Measurements from ENCODE around the gene HOXC5. TPM values are rescaled to one million over a fixed set of nuclear protein-coding genes. Genes with fewer than 3 reads are reported as not detected.
"Not testable (repeated sequence)": the region's sequence is repeated elsewhere in the genome, so short reads cannot be mapped to it uniquely, and the experiment has no call there.

Gene HOXC5
- total RNA-seq, 6 experiments from 2014 or later: not detected

GRCh38 chr12:54081581-54082396 is 48.9 kb downstream of the HOXC5 start:
- ATAC-seq; intact Hi-C loops (cut with DNase I); H3K9me3 ChIP-seq; H3K4me1 ChIP-seq; H3K36me3 ChIP-seq; H3K27me3 ChIP-seq; H3K27ac ChIP-seq; DNase-seq; H3K4me3 ChIP-seq: not testable (repeated sequence)
- WGBS (ENCODE audit: insufficient coverage, low coverage, low lambda C conversion rate, missing lambda C conversion rate): 17% methylated on average over 12 of the region's 35 CpGs

- Histone ChIP-seq H3K27ac (no peak overlapping the region), H3K4me3 (no peak overlapping the region)
- WGBS (ENCODE audit: insufficient coverage, low coverage, low lambda C conversion rate, missing lambda C conversion rate): under 1% methylated on average over 17 of the region's 36 CpGs
Measured at GRCh38 chr12:54082397-54082892, 49.6 kb downstream of the HOXC5 start.

More at GRCh38 chr12:54082397-54082892, 49.6 kb downstream of the HOXC5 start:
- ATAC-seq (no peak), DNase-seq (peak in 1 of 3 donors; percentile 24)
- TF ChIP-seq POLR2A (IDR thresholded peaks at IDR 0.05): no peak
- no peak for TF ChIP-seq CTCF (IDR thresholded peaks at IDR 0.05)
- Histone ChIP-seq H3K9me3 (no peaks in the 10 kb centered on the region), H3K27me3 (no peaks in the 10 kb centered on the region), H3K4me1 (no peaks in the 10 kb centered on the region), H3K36me3 (no peaks in the 10 kb centered on the region)
- intact Hi-C loops (cut with DNase I): no loop called here

MicroRNAs encoded within 50 kb of the gene (microRNA counts, 767-probe panel; counts per million panel counts)
- microRNA hsa-miR-196a-5p (237 counts per million), microRNA hsa-miR-615-3p (237 counts per million), microRNA hsa-miR-615-5p (237 counts per million)

Small RNA genes lying within 50 kb of the gene (microRNA-seq; reads per million reads assigned to microRNA genes)
- gene MIR196A2 (0.64 to 2.9 reads per million in 2 donors), gene MIR615 (0.29 to 1.9 reads per million in 2 donors)

Small RNA genes lying within 50 kb of the gene (small RNA-seq; reads per million reads assigned to genes)
- 0 reads per million in 2 experiments for gene HOXC5
- gene MIR196A2: 0 to 0.26 reads per million in 2 experiments
- 0 reads per million in 2 experiments for gene MIR615

Other genes starting within 250 kb of the HOXC5 start
- not detected for gene HOXC13, start 94.2 kb upstream of the HOXC5 start, total RNA-seq
- gene HOXC12, start 78.1 kb upstream of the HOXC5 start, total RNA-seq: not detected
- gene HOXC11, start 59.9 kb upstream of the HOXC5 start, total RNA-seq: not detected
- not detected for gene HOTAIR, start 58.1 kb upstream of the HOXC5 start, total RNA-seq
- not detected for gene HOXC10, start 47.9 kb upstream of the HOXC5 start, total RNA-seq
- gene HOXC9, start 32.9 kb upstream of the HOXC5 start, total RNA-seq: not detected
- not detected for gene HOXC8, start 24.1 kb upstream of the HOXC5 start, total RNA-seq
- not detected for gene HOXC6, start 4.6 kb upstream of the HOXC5 start, total RNA-seq
- under 1 TPM in 1 of 6 experiments, not detected in 5; 0.13 TPM for gene HOXC4, start 20.8 kb downstream of the HOXC5 start, total RNA-seq
- gene SMUG1, start 155.9 kb downstream of the HOXC5 start, total RNA-seq: 10 to 100 TPM; 14.1 to 25.5 (median 22.4) TPM
- gene CBX5, start 247.1 kb downstream of the HOXC5 start, total RNA-seq: 10 to 100 TPM; 14.4 to 23.7 (median 20.1) TPM
- 100 to 1,000 TPM in 5 of 6 experiments, 10 to 100 TPM in 1; 87.3 to 211 (median 161) TPM for gene HNRNPA1, start 247.7 kb downstream of the HOXC5 start, total RNA-seq